PC-9 (cell line): ENCODE measurements around the gene ARFGAP1.

Experiments
- CTCF ChIP-seq: fragments of 200-600 bp; sonication (generic); conservative IDR thresholded peaks from 2 replicates; pipeline ENCODE4 v1.6.1; 2017; ENCODE audit warnings: mixed run types, antibody characterized with exemption, mild to moderate bottlenecking, moderate library complexity
- EZH2 ChIP-seq: fragments of 200-600 bp; sonication (generic); IDR thresholded peaks from 2 replicates; pipeline ENCODE4 v1.8.0; 2017; ENCODE audit warnings: antibody characterized with exemption, low read depth

GRCh38 chr20:63281742-63282665 lies 9.4 kb downstream of the ARFGAP1 start:
- TF ChIP-seq EZH2: no peak
- TF ChIP-seq CTCF: no peak
